Measurements from ENCODE around the gene MEOX1.

Gene MEOX1

GRCh38 chr17:43598357-43599045 is 63.2 kb downstream of the MEOX1 start:
- Histone ChIP-seq H3K9me3 (no peaks in the 10 kb centered on the region), H3K4me1 (no peaks in the 10 kb centered on the region), H3K4me3 (no peak overlapping the region), H3K36me3 (replicated peaks) (no peaks in the 10 kb centered on the region), H3K27me3 (ENCODE audit: low read depth) (no peaks in the 10 kb centered on the region)
- DNase-seq (ENCODE audit: low spot score in 2 of 2): no peak
- in situ Hi-C loops (cut with MboI; ENCODE audit: low sequenced_read_pairs): no loop called here

GRCh38 chr17:43597624-43598356 is 63.9 kb downstream of the MEOX1 start:
- DNase-seq (ENCODE audit: low spot score in 2 of 2): no peak
- H3K4me1 ChIP-seq: no peaks in the 10 kb centered on the region
- no peaks in the 10 kb centered on the region for H3K36me3 ChIP-seq (replicated peaks)
- in situ Hi-C loops (cut with MboI; ENCODE audit: low sequenced_read_pairs): no loop called here
- no peak overlapping the region for H3K4me3 ChIP-seq
- no peaks in the 10 kb centered on the region for H3K27me3 ChIP-seq (ENCODE audit: low read depth)
- no peaks in the 10 kb centered on the region for H3K9me3 ChIP-seq

DNA sequence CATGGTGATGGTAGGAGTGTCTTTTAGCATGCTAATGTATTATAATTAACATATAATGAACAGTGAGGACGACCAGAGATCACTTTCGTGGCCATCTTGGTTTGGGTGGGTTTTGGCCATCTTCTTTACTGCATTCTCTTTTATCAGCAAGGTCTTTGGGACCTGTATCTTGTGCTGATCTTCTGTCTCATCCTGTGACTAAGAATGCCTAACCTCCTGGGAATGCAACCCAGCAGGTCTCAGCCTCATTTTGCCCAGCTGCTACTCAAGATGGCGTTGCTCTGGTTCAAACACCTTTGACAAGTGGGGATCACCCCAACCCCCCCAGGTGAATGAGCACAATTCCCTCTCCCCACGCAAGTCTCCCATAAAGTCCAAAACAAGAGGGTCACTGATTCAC is 66.3 kb downstream of the MEOX1 start:
- DNase-seq (ENCODE audit: low spot score in 2 of 2): no peak
- H3K4me3 ChIP-seq: no peak overlapping the region
- in situ Hi-C loops (cut with MboI; ENCODE audit: low sequenced_read_pairs): no loop called here
- no peaks in the 10 kb centered on the region for H3K36me3 ChIP-seq (replicated peaks)
- H3K27me3 ChIP-seq (ENCODE audit: low read depth): no peaks in the 10 kb centered on the region
- H3K9me3 ChIP-seq: no peaks in the 10 kb centered on the region
- H3K4me1 ChIP-seq: no peaks in the 10 kb centered on the region

GRCh38 chr17:43591779-43592562 is 69.8 kb downstream of the MEOX1 start:
- Histone ChIP-seq H3K36me3 (replicated peaks) (no peaks in the 10 kb centered on the region), H3K4me3 (no peak overlapping the region), H3K27me3 (ENCODE audit: low read depth) (no peaks in the 10 kb centered on the region), H3K9me3 (no peaks in the 10 kb centered on the region), H3K4me1 (no peaks in the 10 kb centered on the region)
- in situ Hi-C loops (cut with MboI; ENCODE audit: low sequenced_read_pairs): no loop called here
- no peak for DNase-seq (ENCODE audit: low spot score in 2 of 2)

GRCh38 chr17:43591001-43591400 is 70.7 kb downstream of the MEOX1 start:
- no peak for DNase-seq (ENCODE audit: low spot score in 2 of 2)
- Histone ChIP-seq H3K9me3 (no peaks in the 10 kb centered on the region), H3K4me3 (no peak overlapping the region), H3K27me3 (ENCODE audit: low read depth) (no peaks in the 10 kb centered on the region), H3K36me3 (replicated peaks) (no peaks in the 10 kb centered on the region), H3K4me1 (no peaks in the 10 kb centered on the region)
- in situ Hi-C loops (cut with MboI; ENCODE audit: low sequenced_read_pairs): no loop called here
